Breast epithelium (tissue), 4 donors: Measurements from ENCODE around the gene CCIN. TPM values are rescaled to one million over a fixed set of nuclear protein-coding genes. Genes with fewer than 3 reads are reported as not detected.

Experiments used
- DNase-seq, 2 donors: peaks; one replicate each; pipeline ENCODE4 v3.0.0-alpha.2; 2019; ENCODE audit warnings: low spot score in 2 of 2
- H3K27ac ChIP-seq, 2 donors: fragments of 200-600 bp; sonication (generic) in 1 of 2; one replicate each; pipeline ENCODE4 v1.5.1; 2016 to 2019; ENCODE audit warnings: mild to moderate bottlenecking in 1 of 2
- H3K27me3 ChIP-seq, 2 donors: fragments of 200-600 bp; sonication (generic) in 1 of 2; one replicate each; pipeline versions ENCODE4 v1.5.1 to v1.6.0; 2017 to 2019; ENCODE audit warnings: control low read depth in 1 of 2, mild to moderate bottlenecking in 1 of 2
- H3K36me3 ChIP-seq: fragments of 200-600 bp; one replicate; pipeline ENCODE4 v1.5.1; 2019
- H3K4me1 ChIP-seq, 2 donors: fragments of 200-600 bp; sonication (generic); one replicate each; pipeline ENCODE4 v1.5.1; 2016 to 2019; ENCODE audit warnings: control low read depth in 1 of 2
- H3K4me3 ChIP-seq, 3 donors: fragments of 200-600 bp; sonication (generic); 1 replicate in 2 of 3; 2 replicates in 1 of 3; pipeline ENCODE4 v1.5.1; 2016 to 2019; ENCODE audit warnings: mild to moderate bottlenecking in 3 of 3, moderate library complexity in 2 of 3
- H3K9me3 ChIP-seq, 2 donors: fragments of 200-600 bp; sonication (generic) in 1 of 2; one replicate each; pipeline ENCODE4 v1.5.1; 2016 to 2019; ENCODE audit warnings: control low read depth in 1 of 2
- POLR2A ChIP-seq: fragments of 450-650 bp; IDR thresholded peaks from one replicate; pipeline ENCODE4 v1.6.1; 2016; ENCODE audit warnings: antibody characterized with exemption, mild to moderate bottlenecking, moderate library complexity
- POLR2AphosphoS5 ChIP-seq, 3 donors: sonication (generic); formaldehyde crosslinking; IDR thresholded peaks; one replicate each; pipeline ENCODE4 v1.6.1; 2017; ENCODE audit warnings: antibody characterized with exemption in 3 of 3
- intact Hi-C: fragments of 100-400 bp; cut with DNase I; formaldehyde crosslinking; loops from one replicate; pipeline ENCODE4 v1.15.1; 2023; ENCODE audit warnings: low total_unique reads
- total RNA-seq, 3 donors: library from RNA; depleted of rRNA; stranded (reverse); fragments of >200 nt; gene quantifications; one replicate each; pipeline ENCODE4 v1.1.0, GENCODE V29; 2016
- TF ChIP-seq, protein P1 (sequence below), 3 donors: fragments of 450-650 bp; IDR thresholded peaks; one replicate each; pipeline ENCODE4 v1.5.1; 2016 to 2017; ENCODE audit warnings: antibody characterized with exemption in 3 of 3, mild to moderate bottlenecking in 3 of 3, moderate library complexity in 3 of 3

CCIN gene
- total RNA-seq, 3 donors from 2014 or later: 0.80 TPM; not detected in 2

DNA sequence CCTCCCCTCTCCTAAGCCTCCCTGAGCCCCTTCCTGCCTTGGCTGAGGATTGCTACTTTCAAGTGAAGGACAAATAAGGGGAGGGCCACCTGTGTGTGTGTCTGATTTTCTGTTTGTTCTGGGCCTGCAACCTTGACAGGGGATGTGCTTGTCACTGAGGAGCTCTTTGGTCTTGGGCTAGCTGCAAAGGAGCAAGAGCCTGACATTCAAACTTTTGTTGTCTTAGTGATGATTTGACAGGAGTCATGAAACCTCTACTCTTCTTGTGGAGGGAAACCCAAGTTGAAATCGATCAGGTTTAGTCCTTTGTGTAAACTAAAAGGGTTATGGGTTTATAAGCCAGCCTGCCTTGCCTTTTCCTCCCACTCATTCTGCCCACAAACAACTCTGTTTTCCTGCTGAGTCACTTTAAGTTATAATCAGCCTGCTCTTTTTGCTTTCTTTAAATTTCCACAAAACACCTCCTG, 38.4 kb downstream of the CCIN start:
- H3K27ac ChIP-seq: peak overlapping the region in 1 of 2 donors; percentile 14
- intact Hi-C loops: no loop called here
- TF ChIP-seq POLR2A (no peak), POLR2AphosphoS5 (IDR thresholded peaks at IDR 0.05) (no peak)
- TF ChIP-seq, protein P1, sequence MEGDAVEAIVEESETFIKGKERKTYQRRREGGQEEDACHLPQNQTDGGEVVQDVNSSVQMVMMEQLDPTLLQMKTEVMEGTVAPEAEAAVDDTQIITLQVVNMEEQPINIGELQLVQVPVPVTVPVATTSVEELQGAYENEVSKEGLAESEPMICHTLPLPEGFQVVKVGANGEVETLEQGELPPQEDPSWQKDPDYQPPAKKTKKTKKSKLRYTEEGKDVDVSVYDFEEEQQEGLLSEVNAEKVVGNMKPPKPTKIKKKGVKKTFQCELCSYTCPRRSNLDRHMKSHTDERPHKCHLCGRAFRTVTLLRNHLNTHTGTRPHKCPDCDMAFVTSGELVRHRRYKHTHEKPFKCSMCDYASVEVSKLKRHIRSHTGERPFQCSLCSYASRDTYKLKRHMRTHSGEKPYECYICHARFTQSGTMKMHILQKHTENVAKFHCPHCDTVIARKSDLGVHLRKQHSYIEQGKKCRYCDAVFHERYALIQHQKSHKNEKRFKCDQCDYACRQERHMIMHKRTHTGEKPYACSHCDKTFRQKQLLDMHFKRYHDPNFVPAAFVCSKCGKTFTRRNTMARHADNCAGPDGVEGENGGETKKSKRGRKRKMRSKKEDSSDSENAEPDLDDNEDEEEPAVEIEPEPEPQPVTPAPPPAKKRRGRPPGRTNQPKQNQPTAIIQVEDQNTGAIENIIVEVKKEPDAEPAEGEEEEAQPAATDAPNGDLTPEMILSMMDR (IDR thresholded peaks at IDR 0.05): no peak
- no peaks in the 10 kb centered on the region for H3K36me3 ChIP-seq
- H3K4me3 ChIP-seq: no peak overlapping the region
- no peaks in the 10 kb centered on the region for H3K4me1 ChIP-seq
- H3K9me3 ChIP-seq: no peaks in the 10 kb centered on the region
- no peak for DNase-seq
- H3K27me3 ChIP-seq: no peaks in the 10 kb centered on the region

DNA sequence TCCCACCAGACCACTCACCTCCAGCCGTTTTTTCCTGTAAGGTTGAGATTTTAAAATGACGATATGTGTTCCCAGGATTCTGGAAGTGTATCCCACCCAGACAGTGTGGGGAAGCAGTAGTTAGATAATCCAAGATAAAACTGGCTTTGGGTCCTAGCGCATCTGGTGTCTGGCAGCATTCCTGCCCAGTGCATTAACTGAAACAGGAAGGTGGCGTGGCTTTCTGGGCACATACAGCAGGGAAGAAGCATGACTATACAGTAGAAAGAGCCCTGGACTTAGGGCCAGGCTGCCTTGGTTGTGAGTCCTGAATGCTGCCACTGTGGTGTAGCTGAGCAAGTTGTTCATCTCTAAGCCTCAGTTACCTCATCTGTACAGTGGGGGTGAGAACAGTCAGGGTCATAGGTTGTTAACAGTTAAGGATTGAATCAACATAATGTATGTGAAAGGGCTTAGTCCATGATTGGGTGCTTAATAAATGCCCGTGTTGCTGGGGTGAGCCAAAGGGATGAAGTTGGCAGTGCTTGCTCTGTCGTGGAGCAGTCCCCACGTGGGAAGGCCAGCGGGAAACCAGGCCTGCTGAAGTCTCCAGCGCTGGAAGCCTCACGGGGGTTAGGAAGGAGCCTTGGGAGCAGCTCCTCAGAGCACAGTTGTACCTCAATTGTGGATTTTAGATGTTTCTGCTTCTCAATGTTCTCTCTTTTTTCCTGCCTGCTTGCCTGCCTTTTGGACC, 39.5 kb downstream of the CCIN start:
- intact Hi-C loops: no loop called here
- Histone ChIP-seq H3K27me3 (no peaks in the 10 kb centered on the region), H3K27ac (no peak overlapping the region), H3K36me3 (no peaks in the 10 kb centered on the region), H3K4me3 (no peak overlapping the region), H3K9me3 (no peaks in the 10 kb centered on the region), H3K4me1 (no peaks in the 10 kb centered on the region)
- no peak for DNase-seq
- TF ChIP-seq, protein P1 (IDR thresholded peaks at IDR 0.05): no peak
- TF ChIP-seq POLR2AphosphoS5 (IDR thresholded peaks at IDR 0.05) (no peak), POLR2A (no peak)

DNA sequence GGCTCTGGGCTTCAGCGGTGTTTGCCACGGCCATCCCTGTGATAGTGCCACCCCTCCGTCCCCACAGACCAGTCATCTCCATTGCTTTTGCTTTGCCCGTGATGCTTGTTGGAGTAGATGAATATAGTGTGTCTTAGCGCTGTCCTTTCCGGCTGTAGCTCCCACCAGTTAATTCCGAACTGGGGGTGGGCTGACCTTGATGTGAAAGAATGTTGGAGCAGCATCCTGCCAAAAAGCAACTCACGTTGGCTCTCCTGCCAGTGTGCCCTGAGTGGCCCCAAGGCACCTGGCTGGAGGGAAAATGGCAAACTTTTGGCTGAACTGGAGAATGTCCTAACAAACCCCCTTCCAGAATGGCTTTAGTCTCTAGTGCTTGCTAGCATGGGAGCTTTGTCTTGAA, 41.5 kb downstream of the CCIN start:
- no peak for TF ChIP-seq POLR2AphosphoS5 (IDR thresholded peaks at IDR 0.05)
- TF ChIP-seq, protein P1 (IDR thresholded peaks at IDR 0.05): no peak
- no peak for DNase-seq
- Histone ChIP-seq H3K36me3 (no peaks in the 10 kb centered on the region), H3K9me3 (no peaks in the 10 kb centered on the region), H3K4me3 (no peak overlapping the region), H3K27me3 (no peaks in the 10 kb centered on the region), H3K27ac (peak overlapping the region; percentile 36 to 41), H3K4me1 (no peaks in the 10 kb centered on the region)
- intact Hi-C loops: no loop called here

DNA sequence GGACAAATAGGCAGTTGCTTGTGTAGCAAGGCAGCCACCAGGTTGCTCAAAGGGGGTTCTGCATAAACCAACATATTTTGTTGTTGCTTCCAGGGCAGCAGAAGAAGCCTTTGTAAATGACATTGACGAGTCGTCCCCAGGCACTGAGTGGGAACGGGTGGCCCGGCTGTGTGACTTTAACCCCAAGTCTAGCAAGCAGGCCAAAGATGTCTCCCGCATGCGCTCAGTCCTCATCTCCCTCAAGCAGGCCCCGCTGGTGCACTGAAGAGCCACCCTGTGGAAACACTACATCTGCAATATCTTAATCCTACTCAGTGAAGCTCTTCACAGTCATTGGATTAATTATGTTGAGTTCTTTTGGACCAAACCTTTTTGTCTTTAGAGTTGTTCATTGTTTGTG, 42.3 kb downstream of the CCIN start:
- no peak for TF ChIP-seq POLR2AphosphoS5 (IDR thresholded peaks at IDR 0.05)
- TF ChIP-seq POLR2A: no peak
- TF ChIP-seq, protein P1 (IDR thresholded peaks at IDR 0.05): no peak
- no peak overlapping the region for H3K4me3 ChIP-seq
- intact Hi-C loops: no loop called here
- H3K27me3 ChIP-seq: no peaks in the 10 kb centered on the region
- no peaks in the 10 kb centered on the region for H3K9me3 ChIP-seq
- no peaks in the 10 kb centered on the region for H3K4me1 ChIP-seq
- no peak for DNase-seq
- no peaks in the 10 kb centered on the region for H3K36me3 ChIP-seq
- H3K27ac ChIP-seq: peak overlapping the region in 1 of 2 donors; percentile 36

DNA sequence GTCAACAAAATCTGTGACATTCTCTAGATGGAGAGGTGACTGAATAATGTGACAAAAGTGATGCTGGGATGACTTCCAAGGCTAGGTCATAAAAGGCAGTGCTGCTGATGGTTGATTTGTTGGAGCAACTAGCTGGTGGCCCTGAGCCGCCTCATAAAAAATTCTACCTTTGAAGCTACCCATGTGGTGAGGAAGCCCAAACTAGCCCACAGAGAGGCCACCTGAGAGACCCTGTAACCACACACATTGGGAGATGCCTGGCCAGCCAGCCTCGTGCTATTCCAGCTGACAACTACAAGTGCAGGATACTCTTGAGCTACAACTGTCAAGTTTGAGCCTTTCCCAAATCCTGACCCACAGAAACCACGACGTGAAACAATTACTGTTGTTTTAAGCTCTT, 44.2 kb downstream of the CCIN start:
- intact Hi-C loops: no loop called here
- Histone ChIP-seq H3K9me3 (no peaks in the 10 kb centered on the region), H3K36me3 (no peaks in the 10 kb centered on the region), H3K4me3 (no peak overlapping the region), H3K27me3 (no peaks in the 10 kb centered on the region), H3K4me1 (no peaks in the 10 kb centered on the region), H3K27ac (no peak overlapping the region)
- no peak for DNase-seq
- no peak for TF ChIP-seq POLR2AphosphoS5 (IDR thresholded peaks at IDR 0.05)
- TF ChIP-seq, protein P1 (IDR thresholded peaks at IDR 0.05): no peak
- TF ChIP-seq POLR2A: no peak
